ENCODE results near the gene NFATC1. TPM values are rescaled to one million over a fixed set of nuclear protein-coding genes. Genes with fewer than 3 reads are reported as not detected.

The NFATC1 gene
- total RNA-seq, 2 experiments from 2014 or later = 26.5 to 28.1 TPM

GRCh38 chr18:79483971-79484491 is 88.3 kb downstream of the NFATC1 start:
- POLR2A ChIA-PET = no interaction called here

GRCh38 chr18:79484661-79485621 is 89.2 kb downstream of the NFATC1 start:
- H3K27ac Mint-ChIP-seq = no peak overlapping the region

More at GRCh38 chr18:79483971-79484491, 88.3 kb downstream of the NFATC1 start:
- Mint-ChIP-seq H3K36me3 (ENCODE audit: low read depth) (no peaks in the 10 kb centered on the region), H3K9me3 (ENCODE audit: insufficient read depth) (no peaks in the 10 kb centered on the region), H3K27ac (no peak overlapping the region), H3K27me3 (ENCODE audit: low read depth) (no peaks in the 10 kb centered on the region), H3K4me1 (ENCODE audit: low read depth) (no peaks in the 10 kb centered on the region), H3K4me3 (no peak overlapping the region)
- CTCF ChIA-PET = no interaction called here
- DNase-seq (no peak), ATAC-seq (no peak)

DNA sequence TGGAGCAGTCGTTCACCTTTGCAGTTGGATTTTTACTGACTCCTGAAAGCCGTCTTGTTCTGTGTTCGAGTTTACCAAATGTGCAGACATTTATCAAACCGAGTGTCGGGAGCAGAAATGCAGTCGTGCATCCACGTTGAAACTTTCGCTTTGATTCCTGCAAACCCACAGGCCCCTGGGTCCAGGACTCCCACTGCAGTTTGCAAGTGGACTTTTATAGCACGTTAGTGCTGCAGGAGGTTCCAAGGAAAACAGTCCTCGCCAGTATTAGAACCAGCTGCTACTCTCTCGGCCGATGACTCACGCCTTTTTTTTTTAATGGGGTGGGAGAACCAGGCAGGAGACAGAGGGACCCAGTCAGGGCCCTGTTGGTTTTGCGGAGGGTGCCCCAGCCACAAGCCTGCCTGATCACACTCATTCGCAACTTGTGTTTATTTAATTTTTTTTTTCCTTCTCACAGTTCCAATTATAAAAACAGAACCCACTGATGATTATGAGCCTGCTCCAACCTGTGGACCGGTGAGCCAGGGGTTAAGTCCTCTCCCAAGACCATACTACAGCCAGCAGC is 90.1 kb downstream of the NFATC1 start:
- no peak overlapping the region for H3K27ac Mint-ChIP-seq
- POLR2A ChIA-PET = no interaction called here
- H3K36me3 Mint-ChIP-seq (ENCODE audit: low read depth) = no peaks in the 10 kb centered on the region
- H3K4me1 Mint-ChIP-seq (ENCODE audit: low read depth) = no peaks in the 10 kb centered on the region
- no peaks in the 10 kb centered on the region for H3K9me3 Mint-ChIP-seq (ENCODE audit: insufficient read depth)
- H3K4me3 Mint-ChIP-seq = no peak overlapping the region
- no peak for DNase-seq
- CTCF ChIA-PET = no interaction called here
- no peaks in the 10 kb centered on the region for H3K27me3 Mint-ChIP-seq (ENCODE audit: low read depth)
- ATAC-seq = no peak

More at GRCh38 chr18:79484661-79485621, 89.2 kb downstream of the NFATC1 start:
- CTCF ChIA-PET = no interaction called here
- Mint-ChIP-seq H3K27me3 (ENCODE audit: low read depth) (no peaks in the 10 kb centered on the region), H3K9me3 (ENCODE audit: insufficient read depth) (no peaks in the 10 kb centered on the region), H3K4me1 (ENCODE audit: low read depth) (no peaks in the 10 kb centered on the region), H3K36me3 (ENCODE audit: low read depth) (no peaks in the 10 kb centered on the region), H3K4me3 (no peak overlapping the region)
- ATAC-seq (no peak), DNase-seq (no peak)
- POLR2A ChIA-PET = no interaction called here

GRCh38 chr18:79486356-79487182 is 90.8 kb downstream of the NFATC1 start:
- ATAC-seq (no peak), DNase-seq (no peak)
- Mint-ChIP-seq H3K36me3 (ENCODE audit: low read depth) (no peaks in the 10 kb centered on the region), H3K4me1 (ENCODE audit: low read depth) (peaks cover 3% of the 10 kb centered on the region), H3K4me3 (no peak overlapping the region), H3K27me3 (ENCODE audit: low read depth) (no peaks in the 10 kb centered on the region), H3K27ac (no peak overlapping the region), H3K9me3 (ENCODE audit: insufficient read depth) (no peaks in the 10 kb centered on the region)
- CTCF ChIA-PET = no interaction called here
- POLR2A ChIA-PET = no interaction called here

GRCh38 chr18:79487183-79487800 is 91.6 kb downstream of the NFATC1 start:
- no peaks in the 10 kb centered on the region for H3K9me3 Mint-ChIP-seq (ENCODE audit: insufficient read depth)
- H3K4me3 Mint-ChIP-seq = no peak overlapping the region
- no peaks in the 10 kb centered on the region for H3K27me3 Mint-ChIP-seq (ENCODE audit: low read depth)
- peaks cover 8% of the 10 kb centered on the region for H3K4me1 Mint-ChIP-seq (ENCODE audit: low read depth)
- ATAC-seq (no peak), DNase-seq (no peak)
- H3K36me3 Mint-ChIP-seq (ENCODE audit: low read depth) = no peaks in the 10 kb centered on the region
- H3K27ac Mint-ChIP-seq = no peak overlapping the region
- CTCF ChIA-PET = no interaction called here
- POLR2A ChIA-PET = no interaction called here

DNA sequence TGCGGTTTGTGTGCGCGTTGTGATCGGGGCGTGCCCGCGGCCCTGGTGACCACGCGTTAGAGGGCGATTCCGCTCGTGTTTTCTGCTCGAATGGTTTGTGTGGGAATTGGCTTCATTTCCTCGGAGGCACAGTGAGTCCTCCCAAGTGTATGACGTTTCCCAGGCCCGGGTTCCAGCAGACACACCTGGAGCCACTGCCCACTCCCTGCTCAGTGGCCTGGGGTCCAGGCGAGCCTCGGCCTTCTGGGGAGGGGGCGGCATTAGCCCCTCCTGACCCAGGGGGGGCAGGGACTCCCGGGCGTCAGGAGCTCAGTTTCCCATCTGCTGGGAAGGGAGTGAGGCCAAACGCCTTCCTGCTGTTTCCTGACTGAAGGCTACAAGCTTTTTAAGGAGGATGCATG is 92.1 kb downstream of the NFATC1 start:
- Mint-ChIP-seq H3K36me3 (ENCODE audit: low read depth) (no peaks in the 10 kb centered on the region), H3K4me3 (no peak overlapping the region), H3K27ac (no peak overlapping the region), H3K27me3 (ENCODE audit: low read depth) (no peaks in the 10 kb centered on the region), H3K9me3 (ENCODE audit: insufficient read depth) (no peaks in the 10 kb centered on the region), H3K4me1 (ENCODE audit: low read depth) (peaks cover 11% of the 10 kb centered on the region)
- DNase-seq = no peak
- ChIA-PET CTCF (no interaction called here), POLR2A (no interaction called here)
- no peak for ATAC-seq

DNA sequence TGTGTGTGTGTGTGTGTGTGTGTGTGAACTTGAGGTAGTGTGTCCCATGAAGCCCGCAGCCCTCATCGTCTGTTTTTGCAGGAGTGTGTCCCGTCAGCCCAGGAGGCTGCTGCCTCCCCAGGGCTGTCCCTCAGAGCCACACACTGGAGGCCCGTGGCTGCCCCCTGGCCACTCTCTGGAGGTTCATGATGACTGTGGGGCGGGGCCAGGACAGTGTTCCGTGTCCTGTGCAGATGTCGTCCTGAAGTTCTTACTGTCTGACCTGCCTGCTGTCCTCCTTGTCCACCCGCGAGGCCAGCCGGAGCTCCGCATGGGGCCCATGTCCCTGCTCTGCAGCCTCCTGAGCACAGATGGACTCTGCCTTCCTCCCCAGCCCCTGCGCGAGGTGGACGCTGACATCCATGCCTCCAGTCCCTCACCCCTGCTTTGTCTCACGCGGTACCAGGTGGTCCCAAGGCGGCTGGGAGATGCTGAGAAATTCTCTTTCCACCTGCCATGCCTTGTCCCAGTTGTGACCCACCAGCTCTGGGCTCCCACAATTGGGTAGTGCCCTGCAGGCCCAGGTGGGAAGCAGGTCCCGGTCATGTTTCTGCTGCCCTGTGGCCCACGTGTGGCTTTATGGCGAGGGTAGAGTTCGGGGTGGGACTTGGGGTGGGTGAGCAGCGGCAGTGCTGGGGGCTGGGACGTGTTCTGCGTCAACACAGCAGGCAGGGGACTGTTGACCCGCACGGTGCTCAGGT is 92.8 kb downstream of the NFATC1 start:
- DNase-seq (no peak), ATAC-seq (no peak)
- Mint-ChIP-seq H3K36me3 (ENCODE audit: low read depth) (no peaks in the 10 kb centered on the region), H3K9me3 (ENCODE audit: insufficient read depth) (no peaks in the 10 kb centered on the region), H3K27me3 (ENCODE audit: low read depth) (no peaks in the 10 kb centered on the region), H3K4me3 (no peak overlapping the region), H3K4me1 (ENCODE audit: low read depth) (peaks cover 12% of the 10 kb centered on the region), H3K27ac (no peak overlapping the region)
- CTCF ChIA-PET = no interaction called here
- POLR2A ChIA-PET = no interaction called here

- POLR2A ChIA-PET = no interaction called here
- ATAC-seq (no peak), DNase-seq (no peak)
- no peaks in the 10 kb centered on the region for H3K9me3 Mint-ChIP-seq (ENCODE audit: insufficient read depth)
- no peaks in the 10 kb centered on the region for H3K36me3 Mint-ChIP-seq (ENCODE audit: low read depth)
- CTCF ChIA-PET = no interaction called here
- H3K27me3 Mint-ChIP-seq (ENCODE audit: low read depth) = no peaks in the 10 kb centered on the region
- no peak overlapping the region for H3K4me3 Mint-ChIP-seq
- peaks cover 12% of the 10 kb centered on the region for H3K4me1 Mint-ChIP-seq (ENCODE audit: low read depth)
- no peak overlapping the region for H3K27ac Mint-ChIP-seq
Measured at GRCh38 chr18:79489051-79489898, 93.5 kb downstream of the NFATC1 start.

DNA sequence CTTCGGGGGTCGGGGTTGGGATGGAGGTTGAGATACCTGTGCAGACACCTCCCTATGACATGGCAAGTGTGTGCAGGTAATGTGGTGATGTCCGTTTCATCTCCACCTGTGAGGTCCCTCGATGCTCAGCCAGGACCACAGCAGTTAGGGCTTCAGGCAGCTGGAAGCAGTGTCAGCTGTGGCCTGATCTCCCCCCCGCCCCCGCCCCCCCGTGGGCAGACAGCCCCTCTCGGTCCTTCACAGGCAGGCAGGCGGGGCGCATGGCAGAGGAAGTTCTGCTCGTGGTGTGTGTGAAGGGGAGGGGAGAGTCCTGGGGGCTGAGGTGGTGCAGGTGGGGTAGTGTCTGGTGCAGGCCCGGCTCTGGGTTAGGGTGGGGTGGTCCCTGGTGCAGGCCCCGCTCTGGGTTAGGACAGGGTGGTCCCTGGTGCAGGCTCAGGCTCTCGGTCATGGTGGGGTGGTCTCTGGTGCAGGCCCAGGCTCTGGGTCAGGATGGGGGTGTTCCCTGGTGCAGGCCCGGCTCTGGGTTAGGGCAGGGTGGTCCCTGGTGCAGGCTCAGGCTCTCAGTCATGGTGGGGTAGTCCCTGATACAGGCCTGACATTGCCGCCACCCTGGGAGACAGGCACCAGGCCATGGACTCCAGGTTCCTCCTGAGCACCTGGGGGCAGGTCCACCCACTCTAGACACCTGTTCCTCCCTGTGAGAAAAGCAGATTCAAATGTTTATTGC is 94.3 kb downstream of the NFATC1 start:
- no peak for DNase-seq
- H3K9me3 Mint-ChIP-seq (ENCODE audit: insufficient read depth) = peaks cover under 1% of the 10 kb centered on the region
- no peaks in the 10 kb centered on the region for H3K27me3 Mint-ChIP-seq (ENCODE audit: low read depth)
- H3K4me1 Mint-ChIP-seq (ENCODE audit: low read depth) = peaks cover 12% of the 10 kb centered on the region
- peaks cover 2% of the 10 kb centered on the region for H3K36me3 Mint-ChIP-seq (ENCODE audit: low read depth)
- no peak overlapping the region for H3K4me3 Mint-ChIP-seq
- CTCF ChIA-PET = no interaction called here
- POLR2A ChIA-PET = no interaction called here
- H3K27ac Mint-ChIP-seq = no peak overlapping the region
- no peak for ATAC-seq

DNA sequence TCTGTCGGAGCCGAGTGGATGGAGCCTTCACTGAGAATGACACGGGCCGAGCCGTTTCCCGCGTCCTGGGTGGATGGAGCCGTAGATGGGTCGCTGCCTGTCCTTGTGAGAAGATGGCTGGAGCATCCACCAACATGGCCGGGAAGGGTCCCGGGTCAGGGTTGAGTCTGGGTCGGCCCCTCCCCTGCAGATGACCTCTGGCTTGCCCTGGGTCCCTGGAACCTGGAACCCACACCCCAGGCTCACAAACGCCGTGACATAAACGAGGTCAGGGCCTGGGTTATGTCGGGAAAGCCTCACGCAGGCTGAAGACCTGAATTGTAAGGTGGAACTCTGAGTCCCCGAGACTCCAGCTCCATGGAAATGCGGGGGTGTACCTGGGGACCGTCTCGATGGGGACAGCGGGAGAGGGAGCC is 94.9 kb downstream of the NFATC1 start:
- ATAC-seq (no peak), DNase-seq (no peak)
- H3K9me3 Mint-ChIP-seq (ENCODE audit: insufficient read depth) = peaks cover 5% of the 10 kb centered on the region
- no peaks in the 10 kb centered on the region for H3K27me3 Mint-ChIP-seq (ENCODE audit: low read depth)
- no peak overlapping the region for H3K4me3 Mint-ChIP-seq
- POLR2A ChIA-PET = no interaction called here
- CTCF ChIA-PET = no interaction called here
- H3K4me1 Mint-ChIP-seq (ENCODE audit: low read depth) = peaks cover 12% of the 10 kb centered on the region
- peaks cover 6% of the 10 kb centered on the region for H3K36me3 Mint-ChIP-seq (ENCODE audit: low read depth)
- no peak overlapping the region for H3K27ac Mint-ChIP-seq

All from activated CD8-positive, alpha-beta T cell treated with anti-CD3 and anti-CD28 coated beads, Interleukin-2, amount 10 ng/mL, durations not matched to agents 7 days and 5 days (primary cell).